Epidermal melanocyte (primary cell): ENCODE results near the gene CBFA2T2.
"Not testable (repeated sequence)": the region's sequence is repeated elsewhere in the genome, so short reads cannot be mapped to it uniquely, and the experiment has no call there.

Source experiments
- DNase-seq: peaks from one replicate; pipeline ENCODE4 v3.0.0; 2011; ENCODE audit warnings: low spot score; ENCODE audit not compliant: insufficient read length

The CBFA2T2 gene

GRCh38 chr20:33693741-33694638 lies 204.1 kb downstream of the CBFA2T2 start:
- DNase-seq: no peak

DNA sequence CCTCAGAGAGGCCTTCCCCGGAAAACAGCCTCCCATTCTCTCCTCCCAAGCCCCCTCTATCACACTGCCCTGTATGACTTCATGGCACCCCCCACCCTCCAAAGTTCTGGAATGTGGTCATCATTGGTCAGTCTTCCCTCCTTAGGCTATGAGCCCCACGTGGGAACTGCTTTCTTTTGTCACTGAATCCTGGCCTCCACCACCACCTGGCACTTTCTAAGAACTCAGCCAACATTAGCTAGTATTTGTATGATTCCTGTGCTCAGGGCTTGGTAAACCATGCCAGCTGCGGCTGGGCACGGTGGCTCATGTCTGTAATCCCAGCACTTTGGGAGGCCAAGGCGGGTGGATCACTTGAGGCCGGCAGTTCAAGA lies 204.7 kb downstream of the CBFA2T2 start:
- DNase-seq: no peak

DNA sequence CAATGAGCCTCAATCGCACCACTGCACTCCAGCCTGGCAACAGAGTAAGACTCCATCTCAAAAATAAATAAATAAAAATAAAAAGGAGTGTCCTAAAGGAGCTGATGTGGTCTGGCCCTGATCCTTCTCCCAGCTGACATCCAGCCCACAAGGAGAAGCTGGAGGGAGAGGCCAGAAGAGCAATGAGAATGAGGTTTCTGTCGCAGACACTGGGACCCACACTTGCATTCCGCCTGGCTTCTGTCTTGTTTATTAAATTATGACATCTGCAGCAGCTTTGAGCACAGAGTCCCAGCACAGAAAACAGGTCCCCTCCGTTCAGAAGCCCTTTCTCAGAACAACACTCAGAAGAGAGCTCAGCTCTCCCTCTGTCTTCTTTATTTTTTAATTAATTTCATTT lies 206.6 kb downstream of the CBFA2T2 start:
- DNase-seq: no peak

- DNase-seq: no peak
Measured at GRCh38 chr20:33697129-33697528, 207.2 kb downstream of the CBFA2T2 start.

GRCh38 chr20:33698966-33699365 lies 209.1 kb downstream of the CBFA2T2 start:
- not testable (repeated sequence) for DNase-seq
